ENCODE data around the gene DST. TPM values are rescaled to one million over a fixed set of nuclear protein-coding genes. Genes with fewer than 3 reads are reported as not detected.

Gene DST
- total and polyA plus RNA-seq, 2 of the 8 experiments (the other 6 are each of a cell fraction or from before 2014, with no cell fraction given) = 49.4 to 116 TPM

GRCh38 chr6:56434606-56435005 is 208.1 kb downstream of the DST start:
- H4K8ac ChIP-seq (ENCODE audit: extremely low read depth, insufficient read depth, low read length) = no peak overlapping the region
- H3K9ac ChIP-seq (replicated peaks in 1 of 4; ENCODE audit: extremely low read depth in 1 of 4, low read depth in 3 of 4, low read length in 3 of 4) = no peak overlapping the region
- no peak overlapping the region for H2BK20ac ChIP-seq (ENCODE audit: low read length)
- POLR2A ChIA-PET (ENCODE audit: partially characterized antibody) = no interaction called here
- no peaks in the 10 kb centered on the region for H4K20me1 ChIP-seq (replicated peaks in 1 of 2; ENCODE audit: control insufficient read depth in 1 of 2, insufficient read depth in 2 of 2, low read length in 2 of 2)
- no peaks in the 10 kb centered on the region for H3K23me2 ChIP-seq (ENCODE audit: low read depth, low read length)
- H2BK12ac ChIP-seq (ENCODE audit: low read depth, low read length) = no peak overlapping the region
- H3K4me1 ChIP-seq (replicated peaks in 1 of 4; ENCODE audit: control insufficient read depth in 3 of 4, insufficient read depth in 4 of 4, low read length in 3 of 4) = no peaks in the 10 kb centered on the region
- FAIRE-seq (no peak), DNase-seq (ENCODE audit: low read depth in 1 of 2, low spot score in 2 of 2) (no peak)
- H2BK15ac ChIP-seq (ENCODE audit: low read length) = no peak overlapping the region
- no peak overlapping the region for H2BK120ac ChIP-seq (replicated peaks; ENCODE audit: low read depth, low read length)
- no peak overlapping the region for H3K27ac ChIP-seq (ENCODE audit: low read depth, low read length)
- H3K4me3 ChIP-seq (ENCODE audit: extremely low read depth in 1 of 4, insufficient read depth in 2 of 4, low read depth in 3 of 4, low read length in 4 of 4) = no peak overlapping the region
- H3K27me3 ChIP-seq (replicated peaks in 1 of 4; ENCODE audit: control insufficient read depth in 3 of 4, extremely low read depth in 1 of 4, insufficient read depth in 3 of 4, low read length in 3 of 4) = no peaks in the 10 kb centered on the region
- CTCF ChIA-PET (ENCODE audit: partially characterized antibody) = interaction anchor here (0.9 to 1.2 kb wide), 2 partner anchors 76 to 120 kb away, joined by 3 to 4 read pairs; no protein-coding TSS in a partner anchor
- no peak overlapping the region for H4K91ac ChIP-seq (replicated peaks; ENCODE audit: insufficient read length, low read length)
- no peak overlapping the region for H4K5ac ChIP-seq (ENCODE audit: insufficient read length, low read depth, low read length)
- H3K23ac ChIP-seq (ENCODE audit: insufficient read length) = no peak overlapping the region
- no peaks in the 10 kb centered on the region for H3K79me1 ChIP-seq (ENCODE audit: low read depth, low read length)
- WGBS, 2 experiments (ENCODE audit: extremely low coverage in 1 of 2, insufficient coverage in 1 of 2, insufficient read length in 1 of 2, insufficient replicate concordance in 2 of 2, low coverage in 1 of 2, low lambda C conversion rate in 2 of 2, missing lambda C conversion rate in 1 of 2) = 92% methylated on average over 2 of the region's 2 CpGs; no CpG with 5 or more reads in 1 of the 2 experiments
- no peak overlapping the region for H3K4me2 ChIP-seq (ENCODE audit: insufficient read depth in 1 of 2, low read depth in 2 of 2, low read length in 2 of 2)
- no peak overlapping the region for H3K18ac ChIP-seq (ENCODE audit: extremely low read depth, low read length)
- no peak overlapping the region for H2AFZ ChIP-seq (ENCODE audit: low read length)
- H3K79me2 ChIP-seq (ENCODE audit: control insufficient read depth in 1 of 2, insufficient read depth in 2 of 2, low read length in 2 of 2) = no peaks in the 10 kb centered on the region
- H3K9me3 ChIP-seq (ENCODE audit: insufficient read depth in 2 of 2, low read depth in 1 of 2, low read length in 1 of 2) = peaks cover 6 to 11% of the 10 kb centered on the region in 2 experiments
- H2BK5ac ChIP-seq (ENCODE audit: low read depth, low read length) = no peak overlapping the region
- H2AK5ac ChIP-seq (ENCODE audit: low read depth, low read length) = no peak overlapping the region
- no peak overlapping the region for H3K56ac ChIP-seq (replicated peaks; ENCODE audit: insufficient read length, low read depth, low read length)
- no peak overlapping the region for H3K4ac ChIP-seq (replicated peaks; ENCODE audit: insufficient read length, low read depth, low read length)
- no peak overlapping the region for H3K14ac ChIP-seq (ENCODE audit: insufficient read length)
- H3K36me3 ChIP-seq (ENCODE audit: control insufficient read depth in 2 of 4, insufficient read depth in 4 of 4, low read length in 3 of 4) = no peaks in the 10 kb centered on the region; a peak in 1 of 8 replicates
- no peak for TF ChIP-seq MAX (IDR thresholded peaks at IDR 0.05)
- TF ChIP-seq JUN (IDR thresholded peaks at IDR 0.05; ENCODE audit: low read depth, low read length) = no peak
- TF ChIP-seq BCL11A (IDR thresholded peaks at IDR 0.05; ENCODE audit: low read depth in 2 of 2, low read length in 2 of 2) = no peak
- no peak for TF ChIP-seq CREB1 (IDR thresholded peaks at IDR 0.05)
- TF ChIP-seq JUND (IDR thresholded peaks at IDR 0.05; ENCODE audit: low read length) = no peak
- TF ChIP-seq GABPA (IDR thresholded peaks at IDR 0.05; ENCODE audit: borderline replicate concordance, insufficient read depth, low read length) = no peak
- no peak for TF ChIP-seq SAP30 (IDR thresholded peaks at IDR 0.05; ENCODE audit: insufficient read depth, insufficient replicate concordance, low read length)
- TF ChIP-seq GTF2F1 (IDR thresholded peaks at IDR 0.05; ENCODE audit: borderline replicate concordance, low read depth, low read length) = no peak
- TF ChIP-seq KDM5A (IDR thresholded peaks at IDR 0.05; ENCODE audit: low read length) = no peak
- no peak for TF ChIP-seq BACH1 (IDR thresholded peaks at IDR 0.05; ENCODE audit: low read length)
- TF ChIP-seq CBX8 (IDR thresholded peaks at IDR 0.05; ENCODE audit: borderline replicate concordance, low read depth, low read length) = no peak
- TF ChIP-seq KDM1A (IDR thresholded peaks at IDR 0.05; ENCODE audit: borderline replicate concordance, low read length) = no peak
- no peak for TF ChIP-seq CHD2 (IDR thresholded peaks at IDR 0.05; ENCODE audit: low read length)
- TF ChIP-seq TAF1 (IDR thresholded peaks at IDR 0.05; ENCODE audit: low read depth, low read length) = no peak
- TF ChIP-seq PHF8 (conservative IDR thresholded peaks at IDR 0.05; ENCODE audit: low read depth, low read length) = no peak
- no peak for TF ChIP-seq CEBPB (IDR thresholded peaks at IDR 0.05; ENCODE audit: low read depth, low read length)
